NCI-H510A (cell line): ENCODE data around the gene COPS6.

ENCODE experiments used
- DNase-seq: peaks from one replicate; lab custom pipeline; 2025; lab: John Stamatoyannopoulos, UW

COPS6 gene

DNA sequence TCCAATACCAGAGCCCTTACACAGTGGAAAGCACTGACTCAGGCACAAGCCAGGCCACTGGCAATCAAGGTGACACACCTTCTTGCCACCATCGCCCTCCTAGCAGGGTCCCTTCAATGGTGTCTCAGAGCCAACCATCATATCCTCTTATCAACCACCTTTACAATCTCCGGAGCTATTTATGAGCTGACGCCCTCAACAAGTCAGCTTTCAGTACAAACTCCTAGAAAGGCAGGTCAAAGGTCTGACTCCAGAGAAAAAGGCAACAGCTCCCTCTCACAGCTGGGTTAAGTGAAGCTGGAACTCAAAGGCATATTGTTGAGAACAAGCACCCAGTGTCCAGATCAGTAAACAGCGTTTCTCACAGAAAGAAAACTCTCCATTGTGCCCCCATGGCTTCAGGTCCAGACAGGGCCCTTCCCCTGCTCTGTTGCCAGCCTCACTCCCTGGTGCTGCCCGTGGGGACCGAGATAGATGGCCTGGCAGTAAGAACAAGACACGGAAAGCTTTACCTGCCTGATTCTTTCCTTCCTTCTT, 9.7 kb upstream of the COPS6 start:
- DNase-seq, result no peak

DNA sequence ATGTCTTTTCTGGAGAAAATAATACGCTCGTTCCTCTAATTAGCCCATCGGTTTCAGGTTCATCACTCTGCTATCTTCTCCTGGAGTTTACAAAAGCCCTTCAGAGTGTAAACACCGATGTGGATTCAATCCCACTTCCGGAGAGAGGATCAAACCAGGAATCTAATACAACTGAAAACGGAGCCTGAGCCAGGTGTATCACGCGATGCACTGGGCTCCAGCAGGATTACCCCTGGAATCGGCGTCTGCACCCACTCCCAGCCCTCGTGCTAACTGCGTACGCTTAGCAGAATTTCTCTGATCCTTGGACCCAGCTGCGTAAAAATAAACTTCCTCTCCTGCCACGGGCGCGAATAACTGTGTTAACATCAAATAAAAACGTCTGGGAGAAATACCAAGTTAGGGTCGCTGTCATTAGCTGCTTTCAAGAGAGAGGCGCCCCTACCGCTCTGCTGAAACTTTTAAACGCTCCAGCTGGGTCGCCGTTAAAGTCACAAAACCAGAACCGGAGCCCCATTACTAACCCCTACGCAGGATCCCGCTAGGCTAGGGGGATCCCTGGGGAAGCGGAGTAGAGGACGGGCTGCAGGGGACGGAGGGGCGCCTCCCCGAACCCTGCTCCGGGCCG, 7.7 kb upstream of the COPS6 start:
- DNase-seq, result peak; percentile 8

DNA sequence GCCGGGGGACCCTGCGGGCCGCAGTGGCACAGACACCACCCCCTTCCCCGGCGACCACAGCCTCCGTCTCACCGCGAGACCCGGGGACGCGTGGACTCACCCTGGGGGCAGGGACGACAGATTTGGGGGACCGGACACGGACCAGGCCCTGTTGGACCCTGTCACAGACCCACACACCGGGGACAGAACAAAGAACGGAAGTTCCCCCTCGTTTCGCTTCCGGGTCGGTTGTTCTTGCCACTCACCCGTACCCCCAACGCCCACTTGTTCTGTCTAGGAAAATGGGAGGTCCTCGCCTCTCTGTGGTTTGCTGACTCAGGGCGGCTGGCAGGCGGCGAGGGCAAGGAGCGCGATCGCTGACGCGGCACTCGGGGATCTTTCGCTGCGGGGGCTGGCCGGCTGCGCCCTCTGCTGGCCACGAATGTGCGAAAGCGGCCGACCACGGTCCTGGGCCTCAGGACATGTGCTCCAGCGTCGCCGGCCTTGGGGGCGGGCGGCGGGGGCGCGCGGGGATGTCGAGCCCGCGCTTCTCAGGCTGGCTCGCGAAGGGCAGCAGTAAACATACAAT, 7.2 kb upstream of the COPS6 start, which contains the start of gene ZNF3:
TSS of gene ZNF3 (minus strand) at position 189 of the 568 bp plus-strand sequence. CDS start 4,366 bp downstream, outside the sequence.
- DNase-seq, result peak; percentile 90

DNA sequence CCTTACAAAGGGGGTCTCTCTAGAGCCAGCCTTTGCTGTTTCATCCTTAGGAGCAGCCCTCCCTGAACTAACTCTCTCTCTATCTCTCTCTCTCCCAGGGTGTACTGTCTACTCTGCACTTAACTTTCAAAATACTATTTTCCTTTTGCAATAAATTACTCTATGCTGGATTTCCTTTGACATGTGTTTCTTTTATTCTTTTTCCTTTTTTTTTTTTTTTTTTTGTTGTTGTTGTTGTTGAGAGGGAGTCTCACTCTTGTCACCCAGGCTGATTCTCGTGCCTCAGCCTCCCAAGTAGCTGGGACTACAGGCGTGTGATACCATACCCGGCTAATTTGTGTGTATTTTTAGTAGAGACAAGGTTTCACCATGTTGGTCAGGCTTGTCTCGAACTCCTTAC, 5.8 kb upstream of the COPS6 start:
- no peak for DNase-seq

DNA sequence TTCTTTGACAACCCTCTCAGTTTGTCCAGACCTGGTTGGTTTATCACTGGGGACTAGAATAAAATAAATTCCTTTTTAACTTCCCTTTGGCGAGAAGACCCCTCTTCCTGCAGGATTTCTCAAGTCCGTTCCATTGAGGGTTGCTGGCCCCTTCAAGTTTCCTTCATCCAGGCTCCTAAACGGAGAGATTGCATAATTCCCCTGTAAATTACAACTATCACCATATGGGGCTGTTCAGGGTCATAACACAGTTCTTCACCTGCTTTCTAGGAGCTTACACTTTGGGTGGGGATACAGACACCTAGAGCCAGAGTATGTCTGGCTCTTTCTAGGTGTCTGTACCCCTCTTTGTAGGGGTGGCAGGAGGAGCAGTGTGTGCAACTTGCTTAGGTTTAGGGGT, 3.3 kb upstream of the COPS6 start:
- DNase-seq, result no peak

DNA sequence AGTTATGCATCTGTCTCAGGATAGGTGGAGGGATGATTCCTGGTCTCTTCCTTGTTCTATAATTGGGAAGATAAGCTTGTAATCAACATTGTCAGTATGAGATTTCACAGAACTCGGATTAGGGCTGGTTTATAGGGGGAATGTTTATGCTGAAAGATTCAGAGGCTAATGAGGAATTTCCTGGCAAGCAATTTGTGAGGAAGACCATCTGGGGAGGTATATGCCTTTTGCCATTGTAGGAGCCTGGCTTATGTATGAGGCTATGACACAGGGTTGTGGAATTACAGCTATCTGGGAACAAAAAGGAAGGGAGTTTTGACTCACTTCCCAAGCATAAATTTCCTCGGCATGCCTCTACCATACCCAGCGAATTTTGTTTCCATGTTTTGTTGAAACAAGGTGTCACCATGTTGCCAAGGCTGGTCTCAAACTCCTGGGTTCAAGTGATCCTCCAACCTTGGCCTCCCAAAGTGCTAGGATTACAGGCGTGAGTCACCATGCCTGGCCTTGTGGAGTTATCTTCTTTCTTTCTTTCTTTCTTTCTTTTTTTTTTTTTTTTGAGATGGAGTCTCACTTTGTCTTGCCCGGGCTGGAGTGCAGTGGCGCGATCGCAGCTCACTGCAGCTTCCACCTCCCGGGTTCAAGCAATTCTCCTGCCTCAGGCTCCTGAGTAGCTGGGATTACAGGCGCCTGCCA, 1.6 kb upstream of the COPS6 start:
- no peak for DNase-seq

DNA sequence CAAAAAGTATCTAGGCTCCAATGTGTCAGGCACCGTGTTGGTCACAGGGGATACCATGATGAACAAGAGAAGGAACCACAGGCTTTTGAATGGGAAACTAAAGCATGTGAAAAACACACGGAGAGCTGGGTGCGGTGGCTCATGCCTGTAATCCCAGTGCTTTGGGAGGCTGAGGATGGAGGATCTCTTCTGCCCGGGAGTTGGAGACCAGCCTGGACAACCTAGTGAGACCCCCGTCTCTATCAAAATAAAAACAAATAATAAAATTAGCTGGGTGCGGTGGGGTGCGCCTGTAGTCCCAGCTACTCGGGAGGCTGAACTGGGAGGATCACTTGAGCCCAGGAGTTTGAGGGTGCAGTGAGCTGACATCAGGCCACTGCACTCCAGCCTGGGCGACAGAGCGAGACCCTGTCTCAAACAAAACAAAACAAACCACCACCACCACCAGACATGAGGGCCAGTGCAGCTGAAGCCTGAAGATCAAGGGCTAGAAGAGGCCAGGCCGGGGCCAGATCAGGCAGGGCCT, 611 bp upstream of the COPS6 start:
- DNase-seq, result no peak

DNA sequence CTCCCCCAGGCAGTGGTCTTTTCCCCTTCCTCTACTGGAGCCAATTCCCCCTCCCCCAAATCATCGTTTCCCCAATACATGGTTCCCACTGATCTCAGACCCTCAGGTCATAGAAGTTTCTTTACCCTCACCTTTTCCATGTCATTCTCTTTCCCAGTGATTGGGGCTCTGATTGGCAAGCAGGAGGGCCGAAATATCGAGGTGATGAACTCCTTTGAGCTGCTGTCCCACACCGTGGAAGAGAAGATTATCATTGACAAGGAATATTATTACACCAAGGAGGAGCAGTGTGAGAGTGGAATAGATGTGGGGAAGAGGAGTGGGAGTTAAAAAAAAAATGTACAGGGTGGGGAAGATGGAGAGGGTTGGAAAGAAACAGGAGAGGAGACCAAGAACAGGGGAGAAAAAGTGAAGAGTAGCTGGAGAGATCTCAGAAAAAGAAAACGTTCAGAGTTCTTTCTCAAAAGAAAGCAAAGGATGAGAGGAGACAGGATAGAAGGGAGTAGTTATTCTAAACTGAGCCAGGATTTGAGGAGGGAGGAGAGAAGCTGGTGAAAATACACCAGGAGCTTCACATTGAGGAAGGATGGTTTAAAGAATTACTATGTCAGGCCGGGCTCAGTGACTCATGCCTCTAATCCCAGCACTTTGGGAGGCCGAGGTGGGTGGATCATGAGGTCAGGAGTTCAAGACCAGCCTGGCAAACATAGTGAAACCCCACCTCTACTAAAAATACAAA, 858 bp downstream of the COPS6 start:
- no peak for DNase-seq

DNA sequence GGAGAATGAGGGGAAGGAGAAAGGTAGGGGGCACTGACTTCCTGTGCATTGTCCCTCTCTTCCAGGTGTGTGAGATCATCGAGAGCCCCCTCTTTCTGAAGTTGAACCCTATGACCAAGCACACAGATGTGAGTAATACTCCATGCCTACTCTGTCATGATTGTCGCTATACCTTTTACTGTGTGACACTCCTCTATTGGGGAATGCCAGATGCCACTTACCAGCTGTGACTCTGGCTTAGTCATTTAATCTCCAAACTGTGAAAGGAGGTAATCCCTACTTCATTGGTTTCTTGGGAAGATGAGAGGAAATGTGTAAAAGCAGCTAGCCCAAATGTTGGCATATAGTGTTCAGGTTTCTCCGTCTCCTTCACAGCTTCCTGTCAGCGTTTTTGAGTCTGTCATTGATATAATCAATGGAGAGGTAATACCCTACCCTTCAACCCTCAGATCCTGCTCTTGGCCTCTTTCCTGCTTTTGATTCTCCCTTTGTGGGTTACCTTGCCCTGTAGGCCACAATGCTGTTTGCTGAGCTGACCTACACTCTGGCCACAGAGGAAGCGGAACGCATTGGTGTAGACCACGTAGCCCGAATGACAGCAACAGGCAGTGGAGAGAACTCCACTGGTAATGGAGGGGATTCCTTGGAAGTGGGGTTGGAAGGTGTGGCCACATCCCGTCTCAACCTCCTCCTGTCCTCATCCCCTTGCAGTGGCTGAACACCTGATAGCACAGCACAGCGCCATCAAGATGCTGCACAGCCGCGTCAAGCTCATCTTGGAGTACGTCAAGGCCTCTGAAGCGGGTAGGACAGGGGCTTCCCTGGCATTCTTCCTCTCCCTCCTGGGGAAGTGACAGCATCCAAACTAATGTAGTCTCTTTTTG, 2.0 kb downstream of the COPS6 start:
- DNase-seq, result no peak

DNA sequence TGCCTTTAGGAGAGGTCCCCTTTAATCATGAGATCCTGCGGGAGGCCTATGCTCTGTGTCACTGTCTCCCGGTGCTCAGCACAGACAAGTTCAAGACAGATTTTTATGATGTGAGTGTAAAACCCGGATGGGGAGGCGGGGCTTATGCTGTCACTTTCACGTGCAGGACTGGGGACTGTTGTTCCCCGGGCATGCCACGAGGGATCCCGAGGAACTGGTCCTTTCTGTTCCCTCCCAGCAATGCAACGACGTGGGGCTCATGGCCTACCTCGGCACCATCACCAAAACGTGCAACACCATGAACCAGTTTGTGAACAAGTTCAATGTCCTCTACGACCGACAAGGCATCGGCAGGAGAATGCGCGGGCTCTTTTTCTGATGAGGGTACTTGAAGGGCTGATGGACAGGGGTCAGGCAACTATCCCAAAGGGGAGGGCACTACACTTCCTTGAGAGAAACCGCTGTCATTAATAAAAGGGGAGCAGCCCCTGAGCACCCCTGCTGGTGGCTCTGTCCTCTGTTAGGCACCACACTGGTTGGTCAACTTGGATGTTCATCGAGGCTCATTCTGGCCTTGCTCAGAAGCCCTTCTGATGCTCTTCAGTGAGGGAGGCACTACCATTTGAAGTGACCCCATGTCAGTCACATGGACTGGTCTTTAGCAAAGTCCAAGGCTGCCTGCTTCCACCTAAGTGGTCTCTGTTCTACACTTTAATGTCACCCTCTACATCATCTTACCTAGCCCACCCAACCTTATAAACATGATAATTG, 2.8 kb downstream of the COPS6 start:
- DNase-seq, result peak; percentile 4

DNA sequence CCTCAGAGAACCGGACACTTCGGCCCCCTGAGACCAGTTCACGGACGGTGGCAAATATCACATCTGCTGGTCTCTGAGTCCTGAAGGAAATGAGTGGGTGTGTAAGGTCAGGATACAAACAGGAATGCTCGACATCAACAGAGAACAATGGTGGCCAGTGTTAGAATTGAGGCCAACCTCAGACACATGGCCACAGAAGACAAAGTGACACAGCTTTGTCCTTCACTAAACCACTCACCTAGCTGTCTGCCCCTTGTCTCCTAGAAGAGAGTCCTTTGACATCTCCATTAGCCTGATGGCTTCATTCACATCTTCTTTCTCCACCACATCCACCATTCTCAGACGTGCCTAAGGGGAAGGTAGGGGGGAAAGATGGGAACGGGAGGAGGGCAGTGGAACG, 4.3 kb downstream of the COPS6 start:
- DNase-seq, result no peak

DNA sequence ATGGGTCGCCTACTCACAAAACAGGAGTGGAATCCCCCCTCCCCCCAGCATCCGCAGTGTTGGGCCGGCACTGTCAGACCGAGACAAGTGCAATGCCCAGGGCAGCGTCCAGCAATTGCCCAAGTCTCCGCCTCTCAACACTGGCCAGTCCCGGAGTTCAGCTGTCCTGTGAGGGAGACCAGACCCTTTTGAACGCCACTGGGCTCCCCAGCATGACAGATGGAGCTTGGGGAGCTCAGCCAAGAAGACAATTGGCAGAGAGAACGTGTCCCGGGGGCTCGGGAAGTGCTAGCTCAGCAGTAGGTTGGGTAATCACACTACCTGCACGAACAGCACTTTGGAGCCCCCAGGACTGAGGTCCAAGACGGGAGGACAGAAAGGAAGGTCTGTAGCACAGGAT, 4.7 kb downstream of the COPS6 start:
- DNase-seq, result no peak

DNA sequence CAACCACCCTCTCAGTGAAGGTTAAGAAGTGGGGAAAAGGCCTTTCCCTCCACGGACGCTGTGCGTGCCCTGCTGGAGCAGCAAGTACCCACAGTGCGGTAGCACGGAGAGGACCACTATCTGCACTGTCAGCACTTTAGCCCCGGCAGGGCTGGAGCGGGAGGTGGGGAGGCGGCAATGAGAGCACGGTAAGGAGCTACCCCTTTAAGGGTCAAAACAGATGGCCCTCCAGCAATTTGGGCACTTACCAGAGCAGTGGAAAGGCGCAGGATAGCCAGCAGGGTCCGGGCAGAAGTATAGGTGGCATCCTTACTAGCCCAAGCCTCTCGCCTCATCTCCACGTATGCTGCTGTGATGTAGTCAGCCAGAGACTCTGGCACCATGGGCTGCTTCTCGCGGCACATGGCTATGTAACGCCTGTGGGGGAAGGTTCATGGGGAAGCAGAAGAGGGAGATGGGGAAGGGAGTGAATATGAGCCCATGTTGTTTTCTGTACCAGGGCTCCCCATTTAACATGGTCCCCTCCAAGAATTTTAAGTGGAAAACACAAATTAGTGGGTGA, 5.2 kb downstream of the COPS6 start:
- DNase-seq, result no peak

DNA sequence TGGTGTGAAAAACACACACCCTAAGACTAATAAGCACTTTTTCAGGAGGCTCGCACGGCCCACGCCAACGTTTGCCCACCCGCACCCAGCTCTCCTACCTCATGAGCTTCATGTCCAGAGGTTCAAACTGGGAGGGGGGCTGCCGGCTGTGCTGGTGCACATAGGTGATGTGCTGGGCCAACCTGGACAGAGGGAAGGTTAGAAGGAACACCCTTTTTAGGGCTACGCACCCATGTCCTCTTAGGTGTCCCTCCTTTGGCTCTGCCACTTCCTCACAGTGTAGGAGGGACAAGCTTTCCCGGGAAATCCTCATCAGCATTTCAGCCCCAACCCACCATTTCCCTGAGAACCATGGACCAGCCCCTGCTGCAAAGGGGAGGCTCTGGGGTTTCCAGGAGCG, 6.5 kb downstream of the COPS6 start:
- DNase-seq, result no peak

DNA sequence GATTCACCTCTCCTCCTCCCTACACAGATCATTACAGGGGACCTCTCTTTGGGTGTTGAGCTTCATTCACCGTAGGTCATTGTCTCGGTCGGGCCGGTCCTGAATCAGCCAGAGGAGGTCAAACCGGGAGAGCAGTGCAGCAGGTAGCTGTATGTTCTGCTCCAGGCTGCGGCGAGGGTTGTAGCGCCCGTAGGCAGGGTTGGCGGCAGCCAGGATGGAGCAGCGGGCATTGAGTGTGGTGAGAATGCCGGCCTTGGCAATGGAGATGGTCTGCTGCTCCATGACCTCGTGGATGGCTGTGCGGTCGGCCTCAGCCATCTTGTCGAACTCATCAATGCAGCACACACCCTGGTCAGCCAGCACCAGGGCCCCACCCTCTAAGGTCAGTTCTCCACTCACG, 6.9 kb downstream of the COPS6 start:
- DNase-seq, result no peak

DNA sequence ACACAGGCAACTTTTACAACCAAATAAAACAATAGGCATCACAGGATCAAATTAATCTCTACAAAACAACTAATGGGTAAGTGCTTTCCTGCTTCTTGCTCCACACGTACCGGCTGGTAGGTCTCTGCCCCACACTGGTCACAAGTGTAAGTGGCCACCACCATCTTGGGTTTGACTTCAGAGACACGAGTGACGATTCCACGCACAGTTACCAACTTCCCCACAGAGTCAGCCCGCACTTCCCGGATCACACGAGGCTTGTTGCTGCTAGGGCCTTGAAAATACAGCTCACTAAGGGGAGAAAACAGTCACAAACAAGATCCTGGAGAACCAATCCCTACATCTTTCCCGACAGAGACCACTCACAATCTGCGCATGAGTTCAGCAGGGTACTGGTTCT, 10.1 kb downstream of the COPS6 start:
- DNase-seq, result no peak

DNA sequence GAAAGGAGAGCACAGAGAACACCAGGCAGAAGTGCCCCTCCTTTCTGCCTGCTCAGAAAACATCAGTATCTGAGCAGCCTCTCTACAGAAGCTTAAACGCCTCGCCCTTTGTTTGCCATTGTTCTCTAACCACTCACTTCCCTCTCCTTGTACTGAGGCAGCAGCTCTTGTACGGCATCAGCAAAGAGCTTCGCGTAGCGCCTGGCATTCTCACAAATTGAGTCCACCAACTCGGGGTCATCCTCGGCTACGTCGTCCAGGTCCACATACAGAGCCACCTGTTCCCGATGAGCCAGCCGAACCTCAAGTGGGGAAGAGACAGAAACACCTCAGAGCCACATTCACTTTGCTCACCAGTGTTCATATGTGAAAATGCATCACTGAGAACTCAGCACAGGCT, 10.7 kb downstream of the COPS6 start:
- no peak for DNase-seq

DNA sequence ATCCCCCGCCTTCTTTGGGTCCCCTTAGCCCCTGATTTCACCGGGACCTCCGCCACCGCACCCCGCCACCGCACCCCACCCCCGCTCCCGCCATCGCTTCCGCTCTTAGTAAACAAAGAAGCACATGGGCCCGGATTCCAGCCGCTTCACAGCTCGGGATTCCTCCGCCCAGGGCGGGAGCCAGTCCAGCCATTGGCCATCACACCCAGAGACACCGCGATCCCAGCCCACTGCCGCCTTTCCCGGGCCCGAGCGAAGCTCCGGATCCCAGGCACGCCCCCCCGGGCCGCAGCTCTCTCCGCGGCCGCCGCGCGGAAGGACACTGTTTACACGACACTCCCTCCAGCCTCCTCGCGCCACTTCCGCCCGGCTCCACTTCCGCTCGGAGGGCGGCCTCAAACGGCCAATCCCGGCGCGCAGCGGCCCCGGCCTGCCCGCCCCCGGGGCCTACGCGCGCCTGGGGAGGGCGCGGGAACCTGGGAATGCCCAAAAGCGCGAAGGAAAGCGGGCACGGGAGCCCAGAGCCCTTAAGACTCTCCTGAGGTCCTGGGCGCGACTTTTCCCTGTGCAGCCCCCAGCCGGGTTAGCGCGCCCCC, 11.7 kb downstream of the COPS6 start:
- DNase-seq, result peak; percentile 85

DNA sequence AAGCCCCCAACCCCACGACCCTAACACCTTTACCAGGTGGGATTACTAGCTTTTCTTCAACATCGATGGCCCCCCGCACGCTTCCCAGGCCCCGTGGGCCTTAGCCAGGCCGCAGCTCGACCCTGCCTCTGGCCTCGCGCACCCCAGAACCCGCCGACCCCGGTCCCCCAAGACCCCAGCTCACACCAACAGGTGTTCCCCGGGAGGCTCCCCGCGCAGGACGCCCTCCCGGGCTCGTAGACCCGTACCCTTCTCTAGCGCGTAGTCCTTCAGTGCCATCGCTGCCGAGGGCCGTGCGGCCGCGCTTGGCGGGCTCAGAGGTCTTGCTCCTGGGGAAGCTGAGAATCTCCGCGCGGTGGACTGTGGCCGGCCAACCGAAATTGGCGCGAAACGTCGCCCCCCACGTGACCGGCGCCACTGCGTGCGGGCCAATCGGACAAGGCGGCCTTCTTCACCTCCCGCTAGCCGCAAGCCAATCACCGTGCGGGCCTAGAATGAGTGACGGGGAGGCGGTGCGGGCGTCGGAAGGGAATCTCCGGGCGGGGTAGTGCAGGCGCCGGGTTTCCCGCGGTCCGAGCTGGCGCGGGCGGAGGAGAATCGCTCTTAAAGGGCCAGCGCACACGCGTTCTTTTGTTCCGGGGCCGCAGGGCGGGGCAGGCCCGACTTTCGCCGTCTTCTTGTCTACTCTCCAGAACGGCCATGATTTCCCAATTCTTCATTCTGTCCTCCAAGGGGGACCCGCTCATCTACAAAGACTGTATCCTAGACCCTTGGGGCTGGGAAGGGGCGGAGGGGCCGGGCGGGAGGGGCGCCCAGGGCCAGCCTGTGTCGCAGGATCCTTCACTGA, 12.5 kb downstream of the COPS6 start, which contains the start of the genes AP4M1 and MCM7:
TSS of gene AP4M1 (plus strand) at position 628 of the 847 bp plus-strand sequence. CDS start at position 700, 72 bp downstream.
TSS of gene MCM7 (minus strand) at position 382 of the 847 bp plus-strand sequence. CDS start at position 279, 103 bp downstream.
- DNase-seq, result peak; percentile 94
